ENCODE measurements around the gene S100A2.
"Not testable (repeated sequence)": the region's sequence is repeated elsewhere in the genome, so short reads cannot be mapped to it uniquely, and the experiment has no call there.

S100A2 gene

DNA sequence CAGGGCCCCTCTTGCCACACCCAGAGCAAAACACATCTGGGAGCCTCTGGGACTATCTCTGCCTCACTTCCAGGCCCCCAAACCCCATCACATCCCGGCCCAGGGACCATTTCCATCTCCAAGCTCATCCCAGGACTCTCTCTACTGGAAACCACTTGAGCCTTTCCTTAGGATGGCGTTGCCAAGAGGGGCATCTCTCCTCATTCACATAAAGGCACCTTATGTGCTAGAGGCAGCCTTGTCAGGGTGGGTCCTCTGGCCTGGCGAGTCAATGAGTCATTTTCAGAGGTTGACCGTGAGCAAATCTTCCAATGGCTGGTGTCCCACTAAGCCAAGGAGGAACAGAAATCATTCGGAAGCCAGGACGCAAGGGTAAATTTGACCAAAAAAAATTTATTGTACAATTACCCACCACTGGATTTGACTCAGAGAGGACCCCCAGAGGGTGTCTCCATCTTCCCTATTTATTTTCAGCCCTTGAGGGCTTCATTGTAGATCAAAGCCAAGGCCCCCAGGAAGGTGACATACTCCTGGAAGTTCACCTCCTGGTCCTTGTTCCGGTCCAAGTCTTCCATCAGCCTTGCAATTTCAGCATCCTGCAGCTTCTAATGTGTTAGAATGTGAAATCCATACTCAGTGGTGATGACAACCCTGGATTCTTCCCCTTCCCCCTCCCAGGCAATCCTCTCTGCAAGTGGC, 31.3 kb downstream of the S100A2 start:
- FAIRE-seq, result no peak
- DNase-seq (ENCODE audit: insufficient read length, low spot score), result no peak

DNA sequence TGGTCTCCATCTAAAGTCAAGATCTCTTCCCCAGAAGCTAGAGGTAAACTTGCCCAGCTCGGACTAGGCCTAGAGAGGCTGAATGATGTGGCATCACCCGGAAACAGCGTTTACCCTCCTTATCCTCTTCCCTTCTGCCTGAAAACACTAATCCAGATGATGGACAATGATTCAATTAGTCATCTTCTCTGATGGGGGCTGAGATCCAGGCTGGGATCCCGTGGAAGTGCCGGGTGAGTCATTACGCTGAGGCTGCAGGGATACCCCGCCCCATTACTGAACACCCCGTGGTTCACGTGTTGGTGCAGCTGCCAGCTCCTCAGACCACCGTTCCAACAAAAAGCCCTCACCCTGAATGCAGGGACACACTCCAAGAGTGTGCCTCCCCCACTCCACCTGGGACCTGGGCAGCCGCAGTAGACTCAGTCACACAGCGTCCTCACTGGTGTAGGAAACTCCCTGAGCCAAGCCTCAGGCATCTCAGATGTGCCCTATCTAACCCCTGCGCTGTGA, 31.9 kb downstream of the S100A2 start:
- FAIRE-seq, result no peak
- no peak for DNase-seq (ENCODE audit: insufficient read length, low spot score)

DNA sequence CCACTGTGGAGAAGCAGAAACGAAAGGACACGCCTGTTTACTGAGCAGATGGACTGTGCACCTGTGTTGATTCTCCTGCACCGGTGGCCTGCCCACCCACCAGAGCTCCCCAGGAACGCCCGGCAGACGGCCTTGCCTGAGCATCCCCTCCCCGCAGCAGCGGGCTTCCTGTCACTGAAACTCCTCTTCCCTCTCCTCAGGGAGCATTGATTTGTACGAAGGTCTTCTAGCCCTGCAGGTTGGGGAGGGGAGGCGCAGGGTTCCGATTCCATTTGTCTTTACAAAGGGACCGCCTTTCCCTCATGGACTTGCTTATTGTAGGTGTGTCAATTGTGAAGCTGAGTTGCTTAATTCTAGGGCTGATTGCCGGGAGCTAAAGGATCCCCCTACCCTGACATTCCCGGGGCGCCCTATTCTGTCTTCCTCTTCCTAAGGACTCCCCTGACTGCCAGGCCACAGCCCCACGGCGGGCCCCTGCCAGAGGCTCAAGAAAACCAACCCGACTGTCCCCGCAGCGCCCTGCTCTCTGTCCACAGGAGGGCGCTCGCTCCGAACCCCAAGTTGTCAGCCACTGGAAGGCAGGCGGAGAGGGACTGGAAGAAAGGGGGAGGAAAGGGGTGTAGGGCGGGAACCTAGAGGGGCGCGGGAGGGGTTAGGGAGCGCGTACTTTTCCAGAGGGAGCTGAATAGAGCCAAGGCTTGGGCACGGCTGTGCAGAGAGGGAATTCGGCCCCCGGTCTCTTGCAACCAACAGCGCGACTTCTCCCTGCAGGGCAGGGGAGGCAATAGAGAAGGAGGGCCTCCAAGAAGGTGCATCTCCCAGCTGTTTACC, 32.7 kb downstream of the S100A2 start:
- no peak for FAIRE-seq

DNA sequence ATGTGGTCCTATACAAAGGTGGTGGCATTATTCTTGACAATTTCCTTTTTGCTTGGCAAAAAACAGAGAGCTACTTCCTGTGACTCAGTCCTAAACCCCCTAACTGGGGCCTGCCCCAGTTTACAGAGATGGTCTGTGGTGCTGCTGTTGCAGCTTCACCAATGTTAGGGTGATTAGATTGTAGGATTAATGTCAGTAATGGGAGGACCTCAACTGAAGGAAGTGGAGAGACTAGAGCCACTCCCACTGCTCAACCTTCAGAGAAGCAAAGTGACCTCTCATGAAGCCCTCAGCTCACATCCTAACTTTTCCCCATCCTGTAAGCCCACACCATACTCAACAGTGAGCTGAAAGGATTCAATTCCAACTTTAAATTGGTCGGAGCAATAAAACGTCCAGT, 33.5 kb downstream of the S100A2 start:
- FAIRE-seq, result no peak
- DNase-seq (ENCODE audit: insufficient read length, low spot score), result no peak

More for the DNA sequence above, 32.7 kb downstream of the S100A2 start:
- DNase-seq (ENCODE audit: insufficient read length, low spot score), result no peak

DNA sequence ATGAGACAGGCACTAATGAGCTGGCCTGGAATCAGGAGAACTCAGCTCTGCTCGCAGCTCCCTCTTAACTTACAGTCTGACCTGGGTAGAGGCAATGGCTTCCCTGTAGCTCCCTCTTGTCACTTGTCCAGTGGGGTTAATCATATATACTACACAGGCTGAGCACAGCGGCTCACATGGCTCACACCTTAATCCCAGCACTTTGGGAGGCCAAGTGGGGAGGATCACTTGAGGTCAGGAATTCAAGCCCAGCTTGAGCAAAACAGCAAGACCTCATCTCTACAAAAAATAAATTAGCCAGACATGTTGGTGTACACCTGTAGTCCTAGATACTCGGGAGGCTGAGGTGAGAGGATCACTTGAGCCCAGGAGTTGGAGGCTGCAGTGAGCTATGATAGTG, 34.0 kb downstream of the S100A2 start:
- FAIRE-seq, result no peak
- DNase-seq (ENCODE audit: insufficient read length, low spot score), result no peak

DNA sequence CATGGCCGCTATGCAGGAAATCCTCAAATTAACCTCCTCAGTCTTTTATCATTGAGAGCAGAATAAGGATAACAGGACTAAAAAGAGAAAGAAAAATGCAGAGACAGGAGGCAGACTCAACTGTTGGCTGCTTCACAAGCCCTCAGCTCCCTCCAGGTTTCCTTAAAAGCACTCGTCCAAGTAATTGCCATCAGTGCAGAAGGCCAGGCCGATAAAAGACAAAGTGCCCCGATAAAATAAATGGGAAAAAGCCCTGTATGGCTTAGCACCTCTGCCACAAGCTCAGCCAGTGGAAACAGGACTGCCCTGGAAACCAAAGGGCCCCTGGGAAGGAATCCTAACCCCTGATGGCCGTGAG, 38.0 kb downstream of the S100A2 start:
- no peak for DNase-seq (ENCODE audit: insufficient read length, low spot score)
- FAIRE-seq, result no peak

DNA sequence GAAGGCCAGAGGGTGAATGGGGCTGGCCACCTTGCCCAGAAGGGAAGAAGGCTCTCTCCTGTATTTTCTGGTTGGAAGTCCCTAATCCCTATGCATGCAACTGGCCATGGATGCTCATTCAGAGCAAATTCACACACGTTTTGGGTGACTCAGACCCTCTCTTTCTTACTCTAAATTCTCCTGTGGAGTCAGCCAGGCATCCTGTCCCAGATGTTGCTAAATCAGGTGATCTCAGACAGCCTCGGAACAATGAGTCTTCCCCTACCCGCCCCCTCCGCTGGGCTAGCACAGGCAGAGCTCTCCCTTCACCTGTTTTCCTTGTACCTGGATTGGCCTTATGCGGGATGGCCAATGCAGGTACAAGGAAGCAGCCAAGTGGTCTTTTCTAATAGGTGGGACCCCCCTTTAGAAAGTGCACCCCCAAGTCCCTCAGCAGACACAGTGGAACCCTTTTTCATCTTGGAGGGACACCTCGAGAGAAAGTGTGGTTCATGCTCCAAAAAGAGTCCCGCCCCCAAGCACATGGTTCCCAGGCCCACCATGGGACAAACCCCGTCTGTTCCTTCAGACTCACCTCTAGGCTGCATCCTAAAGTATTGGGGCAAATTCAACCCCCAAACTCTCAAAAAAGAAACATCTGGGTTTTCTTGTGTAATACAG, 38.5 kb downstream of the S100A2 start:
- DNase-seq (ENCODE audit: insufficient read length, low spot score), result no peak
- FAIRE-seq, result no peak

DNA sequence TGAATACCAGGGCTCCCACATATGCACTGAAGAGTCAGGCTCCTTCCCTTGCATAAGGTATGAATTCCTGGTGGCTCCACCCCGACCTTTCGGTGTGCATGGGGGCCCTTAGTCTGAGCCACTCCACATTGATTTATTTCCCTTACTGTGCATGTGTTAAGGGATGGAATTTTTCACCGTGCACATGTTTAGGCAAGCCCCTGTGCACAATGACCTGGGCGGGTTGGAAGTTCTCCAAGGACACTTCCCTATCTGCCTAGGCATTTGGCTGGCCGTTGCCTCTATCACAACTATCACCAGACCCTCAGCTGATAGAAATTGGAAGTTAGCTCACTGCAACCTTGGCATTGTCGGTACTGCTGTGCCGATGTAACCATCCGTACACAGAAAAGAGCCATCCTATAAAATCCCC, 39.5 kb downstream of the S100A2 start:
- DNase-seq (ENCODE audit: insufficient read length, low spot score) (no peak), FAIRE-seq (no peak)

DNA sequence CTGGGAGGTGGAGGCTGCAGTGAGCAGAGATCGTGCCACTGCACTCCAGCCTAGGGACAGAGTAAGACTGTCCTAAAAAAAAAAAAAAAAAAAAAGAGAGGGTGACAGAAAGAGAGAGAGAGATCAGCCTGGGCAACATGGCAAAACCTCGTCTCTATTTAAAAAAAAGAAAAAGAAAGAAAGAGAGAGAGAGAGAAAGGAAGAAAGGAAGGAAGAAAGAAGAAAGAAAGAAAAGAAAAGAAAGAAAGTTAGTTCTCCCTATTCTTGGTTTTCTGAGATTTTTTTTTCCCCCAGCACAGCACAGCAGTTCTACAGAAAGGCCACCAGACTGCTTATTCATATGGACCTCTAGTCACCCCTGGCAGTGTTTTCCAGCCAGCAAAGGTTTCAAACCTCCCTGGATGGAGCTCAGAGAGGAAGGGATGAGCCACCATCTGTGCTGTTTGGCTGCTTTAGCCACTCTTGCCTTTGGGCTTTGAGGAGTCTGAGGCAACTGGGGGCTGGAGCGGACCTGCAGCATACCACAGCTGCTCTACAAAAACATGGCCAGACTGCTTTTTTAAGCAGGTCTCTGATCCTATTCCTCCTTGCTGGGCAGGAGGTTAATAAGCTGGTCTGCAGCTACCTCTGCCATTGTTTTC, 40.4 kb downstream of the S100A2 start:
- DNase-seq (ENCODE audit: insufficient read length, low spot score), result no peak
- FAIRE-seq, result no peak

DNA sequence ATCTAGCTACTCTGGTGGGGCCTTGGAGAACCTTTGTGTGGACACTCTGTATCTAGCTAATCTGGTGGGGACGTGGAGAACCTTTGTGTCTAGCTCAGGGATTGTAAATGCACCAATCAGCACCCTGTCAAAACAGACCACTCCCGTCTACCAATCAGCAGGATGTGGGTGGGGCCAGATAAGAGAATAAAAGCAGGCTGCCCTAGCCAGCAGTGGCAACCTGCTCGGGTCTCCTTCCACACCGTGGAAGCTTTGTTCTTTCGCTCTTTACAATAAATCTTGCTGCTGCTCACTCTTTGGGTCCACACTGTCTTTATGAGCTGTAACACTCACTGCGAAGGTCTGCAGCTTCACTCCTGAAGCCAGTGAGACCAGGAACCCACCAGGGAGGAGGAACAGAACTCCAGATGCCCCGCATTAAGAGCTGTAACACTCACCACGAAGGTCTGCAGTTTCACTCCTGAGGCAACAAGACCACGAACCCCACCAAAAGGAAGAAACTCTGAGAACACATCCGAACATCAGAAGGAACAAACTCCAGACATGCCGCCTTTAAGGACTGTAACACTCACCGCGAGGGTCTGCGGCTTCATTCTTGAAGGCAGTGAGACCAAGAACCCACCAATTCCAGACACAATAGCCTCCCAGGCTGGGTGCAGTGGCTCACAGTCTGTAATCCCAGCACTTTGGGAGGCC, 43.1 kb downstream of the S100A2 start:
- not testable (repeated sequence) for DNase-seq (ENCODE audit: insufficient read length, low spot score); FAIRE-seq

DNA sequence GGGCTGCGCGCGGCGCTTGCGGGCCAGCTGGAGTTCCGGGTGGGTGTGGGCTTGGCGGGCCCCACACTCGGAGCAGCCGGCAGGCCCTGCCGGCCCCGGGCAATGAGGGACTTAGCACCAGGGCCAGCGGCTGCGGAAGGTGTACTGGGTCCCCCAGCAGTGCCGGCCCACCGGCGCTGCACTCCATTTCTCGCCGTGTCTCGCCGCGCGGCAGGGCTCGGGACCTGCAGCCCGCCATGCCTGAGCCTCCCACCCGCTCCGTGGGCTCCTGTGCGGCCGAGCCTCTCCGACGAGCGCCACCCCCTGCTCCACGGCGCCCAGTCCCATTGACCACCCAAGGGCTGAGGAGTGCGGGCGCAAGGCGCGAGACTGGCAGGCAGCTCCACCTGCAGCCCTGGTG, 43.8 kb downstream of the S100A2 start:
- FAIRE-seq; DNase-seq (ENCODE audit: insufficient read length, low spot score): not testable (repeated sequence)

DNA sequence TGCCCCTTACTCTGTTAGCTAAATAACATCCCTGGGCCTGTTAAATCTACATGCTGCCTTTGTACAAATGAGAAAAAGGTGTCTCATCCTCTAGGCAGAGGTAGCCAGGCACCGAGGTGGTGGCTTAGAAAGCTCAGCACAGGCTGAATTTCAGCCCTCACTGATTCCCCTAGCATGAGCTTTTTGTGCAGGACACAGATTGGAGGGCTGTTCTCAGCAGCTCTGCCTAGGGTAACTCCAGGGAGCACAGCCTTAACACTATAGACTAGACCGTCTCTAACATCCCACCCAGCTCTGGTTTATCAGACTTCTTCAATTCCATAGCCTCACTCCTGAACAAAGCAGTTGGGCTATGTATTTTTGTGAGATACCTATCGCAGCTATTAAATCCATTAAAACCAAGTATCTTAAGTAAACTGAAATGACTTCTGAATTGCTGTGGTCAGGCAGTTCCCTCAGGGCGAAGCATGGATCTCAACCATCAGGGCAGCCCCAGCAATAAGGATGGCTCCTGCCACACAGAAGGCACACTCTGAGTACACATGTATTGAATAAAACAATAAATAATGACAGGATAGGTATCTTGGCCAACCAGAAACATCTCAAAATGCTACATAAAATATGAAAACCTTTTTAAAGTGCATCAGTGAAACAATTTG, 44.7 kb downstream of the S100A2 start:
- DNase-seq (ENCODE audit: insufficient read length, low spot score) (no peak), FAIRE-seq (no peak)

DNA sequence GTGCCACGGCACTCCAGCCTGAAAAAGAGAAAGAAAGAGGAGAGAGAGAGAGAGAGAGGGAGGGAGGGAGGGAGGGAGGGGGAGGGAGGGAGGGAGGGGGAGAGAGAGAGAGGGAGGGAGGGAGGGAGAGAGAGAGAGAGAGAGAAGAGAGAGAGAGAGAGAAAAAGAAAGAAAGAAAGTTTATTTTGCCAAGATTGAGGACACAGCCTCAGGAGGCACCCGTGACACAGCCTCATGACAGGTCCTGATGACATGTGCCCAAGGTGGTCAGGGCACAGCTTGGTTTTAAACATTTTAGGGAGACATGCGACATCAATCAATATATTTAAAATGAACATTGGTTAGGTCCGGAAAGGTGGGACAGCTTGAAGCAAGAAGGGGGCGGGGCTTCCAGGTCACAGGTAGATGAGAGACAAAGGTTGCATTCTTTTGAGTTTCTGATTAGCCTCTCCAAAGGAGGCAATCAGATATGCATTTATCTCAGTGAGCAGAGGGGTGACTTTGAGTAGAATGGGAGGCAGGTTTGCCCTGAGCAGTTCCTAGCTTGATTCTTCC, 45.4 kb downstream of the S100A2 start:
- not testable (repeated sequence) for DNase-seq (ENCODE audit: insufficient read length, low spot score)

DNA sequence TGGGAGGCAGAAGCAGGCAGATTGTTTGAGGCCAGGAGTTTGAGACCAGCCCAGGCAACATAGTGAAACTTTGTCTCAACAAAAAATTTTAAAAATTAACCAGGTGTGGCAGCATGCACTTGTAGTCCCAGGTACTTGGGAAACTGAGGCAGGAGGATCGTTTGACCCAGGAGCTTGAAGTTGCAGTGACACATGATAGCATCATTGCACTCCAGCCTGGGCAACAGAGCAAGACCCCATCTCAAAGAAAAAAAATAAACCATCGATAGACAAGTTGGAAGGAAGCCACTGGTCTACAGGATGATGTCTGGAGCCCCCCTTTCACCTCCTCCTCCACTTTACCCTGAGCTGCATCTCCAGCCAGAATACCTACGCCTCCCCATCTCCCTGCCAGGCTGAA, 46.4 kb downstream of the S100A2 start:
- no peak for DNase-seq (ENCODE audit: insufficient read length, low spot score)
- no peak for FAIRE-seq

More for the DNA sequence above, 45.4 kb downstream of the S100A2 start:
- FAIRE-seq, result not testable (repeated sequence)

DNA sequence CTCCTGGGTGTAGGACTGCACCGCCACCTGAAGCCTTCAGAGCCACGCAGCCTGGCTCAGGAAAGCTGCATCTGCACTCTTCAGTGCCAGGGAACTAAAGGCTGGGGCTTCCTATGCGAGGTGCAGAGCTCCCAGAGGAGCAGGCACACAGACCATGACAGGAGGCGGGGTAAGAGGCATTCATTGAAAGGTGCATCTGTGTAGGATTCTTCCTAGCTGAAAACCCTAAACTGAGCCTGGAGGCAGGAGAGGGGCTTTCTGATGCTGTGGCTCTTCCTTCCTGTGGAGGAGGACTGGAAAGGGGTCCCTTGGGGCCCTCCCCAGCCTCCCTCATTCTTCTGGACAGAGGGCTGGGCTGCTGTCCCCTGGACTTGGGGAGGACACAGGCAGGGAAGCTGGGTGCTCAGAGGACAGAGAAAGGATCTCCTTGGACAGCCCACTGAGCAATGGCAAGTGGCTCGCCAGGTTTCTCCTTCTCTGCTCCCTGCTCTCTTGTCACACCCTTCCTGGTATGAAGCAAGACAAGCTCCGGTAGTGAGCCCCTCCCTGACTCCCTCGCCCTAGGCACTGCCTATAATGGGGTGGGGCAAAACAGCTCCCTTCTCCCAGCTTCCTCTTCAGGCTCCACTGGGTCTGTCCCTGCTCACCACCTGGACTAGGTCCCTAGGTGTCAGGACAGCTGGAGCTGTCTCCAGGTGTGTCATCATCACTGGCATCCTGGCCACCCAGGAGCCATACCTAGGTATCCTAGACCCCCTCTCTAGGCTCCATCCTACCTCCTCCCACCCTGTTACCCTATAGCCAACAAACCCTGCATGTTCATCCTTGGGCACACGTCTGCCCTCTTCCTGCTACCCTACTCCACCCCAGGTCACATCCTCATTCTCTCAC, 49.9 kb downstream of the S100A2 start:
- FAIRE-seq, result no peak
- DNase-seq (ENCODE audit: insufficient read length, low spot score), result no peak

DNA sequence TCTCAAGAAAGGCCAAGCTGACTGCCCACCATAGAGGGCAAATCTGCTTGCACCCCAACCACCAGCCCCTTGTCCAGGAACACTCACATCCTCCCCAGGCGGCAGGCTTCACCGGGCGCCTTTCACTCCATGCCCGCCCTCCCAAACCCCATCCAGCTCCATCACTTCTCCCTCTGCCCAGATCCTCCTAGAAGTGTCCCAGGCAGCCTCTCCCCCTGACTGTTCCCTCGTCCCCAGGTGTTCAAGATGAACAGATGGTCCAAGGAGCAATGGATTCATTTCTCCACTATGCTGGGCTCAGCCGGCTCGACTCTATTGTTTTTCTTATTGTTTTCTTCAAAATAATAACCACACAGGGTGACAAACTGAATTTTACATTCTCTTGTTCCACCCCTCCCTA, 52.0 kb downstream of the S100A2 start:
- no peak for FAIRE-seq
- no peak for DNase-seq (ENCODE audit: insufficient read length, low spot score)

DNA sequence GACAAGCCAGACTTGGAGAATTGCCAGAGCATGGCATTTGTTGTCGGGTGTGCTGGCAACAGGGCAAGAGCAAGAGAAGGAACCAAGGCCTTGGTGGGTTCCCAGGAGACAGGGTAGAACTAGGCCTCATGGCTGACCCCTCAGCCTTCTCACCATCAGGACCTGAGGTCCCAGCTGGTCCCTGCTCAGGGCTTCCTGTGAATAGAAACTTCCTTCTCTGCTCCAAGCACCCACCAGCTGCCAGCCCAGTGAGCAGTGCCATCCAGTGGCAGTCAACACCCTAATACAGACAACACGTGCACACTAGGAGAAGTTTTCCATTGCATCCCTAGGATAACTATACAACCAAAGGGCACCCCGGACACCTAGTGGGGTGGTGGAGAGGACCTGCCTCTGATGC, 52.6 kb downstream of the S100A2 start:
- DNase-seq (ENCODE audit: insufficient read length, low spot score) (no peak), FAIRE-seq (no peak)
